NCI-H2029 treated with DMSO at 0.1 percent for 48 hours (cell line): Measurements from ENCODE around the gene GRAP.
"Not testable (repeated sequence)": the region's sequence is repeated elsewhere in the genome, so short reads cannot be mapped to it uniquely, and the experiment has no call there.

Source experiments
- DNase-seq: peaks from one replicate; lab custom pipeline; 2025; lab: John Stamatoyannopoulos, UW

GRAP gene

GRCh38 chr17:19042369-19042768 is 4.4 kb downstream of the GRAP start:
- DNase-seq = not testable (repeated sequence)

- not testable (repeated sequence) for DNase-seq
Measured at GRCh38 chr17:19041871-19042270, 4.9 kb downstream of the GRAP start.

- DNase-seq = not testable (repeated sequence)
Measured at GRCh38 chr17:19040350-19040749, 6.4 kb downstream of the GRAP start.

GRCh38 chr17:19038730-19039129 is 8.0 kb downstream of the GRAP start:
- DNase-seq = not testable (repeated sequence)

- DNase-seq = not testable (repeated sequence)
Measured at GRCh38 chr17:19038007-19038406, 8.8 kb downstream of the GRAP start.

- not testable (repeated sequence) for DNase-seq
Measured at GRCh38 chr17:19037547-19037946, 9.2 kb downstream of the GRAP start.

GRCh38 chr17:19036186-19036585 is 10.6 kb downstream of the GRAP start:
- DNase-seq = not testable (repeated sequence)

GRCh38 chr17:19032377-19032988 is 14.3 kb downstream of the GRAP start:
- not testable (repeated sequence) for DNase-seq

- DNase-seq = not testable (repeated sequence)
Measured at GRCh38 chr17:19031729-19032128, 15.0 kb downstream of the GRAP start.

GRCh38 chr17:19030771-19031449 is 15.8 kb downstream of the GRAP start:
- DNase-seq = not testable (repeated sequence)

- not testable (repeated sequence) for DNase-seq
Measured at GRCh38 chr17:19029740-19030139, 17.0 kb downstream of the GRAP start.

GRCh38 chr17:19028671-19029070 is 18.1 kb downstream of the GRAP start:
- DNase-seq = not testable (repeated sequence)

GRCh38 chr17:19024101-19025078 is 22.4 kb downstream of the GRAP start:
- DNase-seq = no peak

- no peak for DNase-seq
Measured at GRCh38 chr17:19023209-19023999, 23.4 kb downstream of the GRAP start.

GRCh38 chr17:19022747-19023146 is 24.0 kb downstream of the GRAP start:
- no peak for DNase-seq

GRCh38 chr17:19022128-19022527 is 24.6 kb downstream of the GRAP start:
- no peak for DNase-seq

GRCh38 chr17:19021622-19022083 is 25.1 kb downstream of the GRAP start:
- DNase-seq = no peak

GRCh38 chr17:19021011-19021621 is 25.6 kb downstream of the GRAP start:
- DNase-seq = not testable (repeated sequence)

GRCh38 chr17:19020016-19020415 is 26.7 kb downstream of the GRAP start:
- no peak for DNase-seq

- no peak for DNase-seq
Measured at GRCh38 chr17:19019041-19019941, 27.5 kb downstream of the GRAP start.
